Upper lobe of left lung (tissue), 4 donors: ENCODE results near the gene VSIR.

Experiments used
- EP300 ChIP-seq, 4 donors: sonication (generic); formaldehyde crosslinking; IDR thresholded peaks; one replicate each; pipeline ENCODE4 v1.5.1; 2017; ENCODE audit warnings: antibody characterized with exemption in 4 of 4, control low read depth in 2 of 4
- POLR2A ChIP-seq, 4 donors: fragments of 450-650 bp; IDR thresholded peaks; one replicate each; pipeline ENCODE4 v1.5.1; 2016 to 2017; ENCODE audit warnings: antibody characterized with exemption in 4 of 4, mild to moderate bottlenecking in 2 of 4
- POLR2AphosphoS5 ChIP-seq, 2 donors: sonication (generic); formaldehyde crosslinking; IDR thresholded peaks; one replicate each; pipeline ENCODE4 v1.5.1; 2017; ENCODE audit warnings: antibody characterized with exemption in 2 of 2
- TF ChIP-seq, protein P1 (sequence below), 6 experiments: fragments of 450-650 bp in 4 of 6; fragments of 200-600 bp in 2 of 6; sonication (generic) in 2 of 6; IDR thresholded peaks; one replicate each; pipeline ENCODE4 v1.5.1; 2016 to 2019; ENCODE audit warnings: antibody characterized with exemption in 6 of 6

DNA sequence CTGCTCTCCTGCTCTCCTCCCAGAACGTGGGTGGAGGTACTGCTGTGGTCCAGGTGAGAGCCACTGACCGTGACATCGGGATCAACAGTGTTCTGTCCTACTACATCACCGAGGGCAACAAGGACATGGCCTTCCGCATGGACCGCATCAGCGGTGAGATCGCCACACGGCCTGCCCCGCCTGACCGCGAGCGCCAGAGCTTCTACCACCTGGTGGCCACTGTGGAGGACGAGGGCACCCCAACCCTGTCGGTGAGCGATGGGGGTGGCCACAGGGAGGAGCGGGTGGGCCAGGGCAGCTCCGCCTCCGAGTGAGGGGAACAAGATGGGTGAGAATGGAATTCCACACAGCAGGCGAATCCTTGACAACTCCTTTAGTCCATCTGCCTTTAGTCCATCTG, 31.6 kb downstream of the VSIR start:
- TF ChIP-seq, protein P1, sequence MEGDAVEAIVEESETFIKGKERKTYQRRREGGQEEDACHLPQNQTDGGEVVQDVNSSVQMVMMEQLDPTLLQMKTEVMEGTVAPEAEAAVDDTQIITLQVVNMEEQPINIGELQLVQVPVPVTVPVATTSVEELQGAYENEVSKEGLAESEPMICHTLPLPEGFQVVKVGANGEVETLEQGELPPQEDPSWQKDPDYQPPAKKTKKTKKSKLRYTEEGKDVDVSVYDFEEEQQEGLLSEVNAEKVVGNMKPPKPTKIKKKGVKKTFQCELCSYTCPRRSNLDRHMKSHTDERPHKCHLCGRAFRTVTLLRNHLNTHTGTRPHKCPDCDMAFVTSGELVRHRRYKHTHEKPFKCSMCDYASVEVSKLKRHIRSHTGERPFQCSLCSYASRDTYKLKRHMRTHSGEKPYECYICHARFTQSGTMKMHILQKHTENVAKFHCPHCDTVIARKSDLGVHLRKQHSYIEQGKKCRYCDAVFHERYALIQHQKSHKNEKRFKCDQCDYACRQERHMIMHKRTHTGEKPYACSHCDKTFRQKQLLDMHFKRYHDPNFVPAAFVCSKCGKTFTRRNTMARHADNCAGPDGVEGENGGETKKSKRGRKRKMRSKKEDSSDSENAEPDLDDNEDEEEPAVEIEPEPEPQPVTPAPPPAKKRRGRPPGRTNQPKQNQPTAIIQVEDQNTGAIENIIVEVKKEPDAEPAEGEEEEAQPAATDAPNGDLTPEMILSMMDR (IDR thresholded peaks at IDR 0.05), result no peak
- no peak for TF ChIP-seq POLR2A (IDR thresholded peaks at IDR 0.05)
- no peak for TF ChIP-seq POLR2AphosphoS5 (IDR thresholded peaks at IDR 0.05)
- TF ChIP-seq EP300 (IDR thresholded peaks at IDR 0.05), result no peak
